H1 (cell line): ENCODE measurements around the gene OLR1. TPM values are rescaled to one million over a fixed set of nuclear protein-coding genes. Genes with fewer than 3 reads are reported as not detected.

ENCODE experiments used
- ASH2L ChIP-seq: fragments of 200-600, 300-600 bp; sonication (generic); IDR thresholded peaks from one replicate; pipeline ENCODE4 v1.7.1; 2017; ENCODE audit warnings: low read length
- FOSL1 ChIP-seq: IDR thresholded peaks from 2 replicates; pipeline ENCODE4 v1.6.1; 2011; ENCODE audit warnings: mild to moderate bottlenecking, low read depth, low read length, moderate library complexity; ENCODE audit not compliant: insufficient read depth
- PHF8 ChIP-seq: fragments of 200-600 bp; sonication (generic); conservative IDR thresholded peaks from 2 replicates; pipeline ENCODE4 v1.7.1; 2012; ENCODE audit warnings: low read depth, mild to moderate bottlenecking, inconsistent platforms, low read length, moderate library complexity
- SP1 ChIP-seq: IDR thresholded peaks from 2 replicates; pipeline ENCODE4 v1.6.1; 2011; ENCODE audit warnings: low read depth, low read length
- TEAD4 ChIP-seq: IDR thresholded peaks from 2 replicates; pipeline ENCODE4 v1.6.1; 2012; ENCODE audit warnings: low read depth, low read length, inconsistent platforms, mixed read lengths
- polyA plus RNA-seq, 7 experiments: library from polyadenylated mRNA; depleted of rRNA in 3 of 7; stranded (reverse) in 5 of 7; unstranded in 2 of 7; fragments of >200 nt in 5 of 7; fragments of 200-250 nt in 2 of 7; gene quantifications; 1 replicate in 5 of 7; 2 replicates in 1 of 7; 4 replicates in 1 of 7; pipeline versions ENCODE4 v1.2.1 to v1.2.3, GENCODE V29; 2011 to 2013; ENCODE audit warnings: missing spikeins in 2 of 7, mixed read lengths in 2 of 7
- total RNA-seq: library from RNA; stranded (reverse); fragmentation: NEBNext Ultra II Directional; extraction: Animal tissue kit (Norgen Biotek cat#: 25700); gene quantifications from 2 replicates; pipeline ENCODE4 v1.2.1, GENCODE V29; 2021
- TF ChIP-seq, protein P1 (sequence below): fragments of 300-600 bp; sonication (generic); IDR thresholded peaks from 2 replicates; pipeline ENCODE4 v1.7.1; 2012; ENCODE audit warnings: low read length, moderate library complexity, mild to moderate bottlenecking, inconsistent platforms; ENCODE audit not compliant: insufficient replicate concordance
- TF ChIP-seq, protein P2 (sequence below): IDR thresholded peaks from 2 replicates; pipeline ENCODE4 v1.6.1; 2012; ENCODE audit warnings: low read length, inconsistent platforms

The OLR1 gene
- total and polyA plus RNA-seq, 2 of the 8 experiments (the other 6 are each of a cell fraction or from before 2014, with no cell fraction given): not detected

DNA sequence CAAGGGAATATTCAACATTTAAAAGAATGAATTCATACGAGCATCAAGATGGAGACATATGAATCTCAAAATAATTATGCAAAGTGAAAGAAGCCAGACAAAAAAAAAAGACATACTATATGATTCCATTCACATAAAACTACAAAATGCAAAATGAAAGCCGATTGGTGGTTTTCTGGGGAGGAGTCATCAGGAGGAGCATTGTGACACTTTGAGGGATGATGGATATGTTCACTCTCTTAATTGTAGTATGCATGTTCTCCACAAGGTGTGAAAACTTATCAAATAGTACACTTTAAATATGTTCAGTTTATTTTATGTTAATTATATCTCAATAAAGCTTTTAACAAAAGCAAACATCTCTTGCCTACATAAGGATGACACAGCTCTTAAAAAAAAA lies 13.5 kb downstream of the OLR1 start (continued):
- TF ChIP-seq, protein P1, sequence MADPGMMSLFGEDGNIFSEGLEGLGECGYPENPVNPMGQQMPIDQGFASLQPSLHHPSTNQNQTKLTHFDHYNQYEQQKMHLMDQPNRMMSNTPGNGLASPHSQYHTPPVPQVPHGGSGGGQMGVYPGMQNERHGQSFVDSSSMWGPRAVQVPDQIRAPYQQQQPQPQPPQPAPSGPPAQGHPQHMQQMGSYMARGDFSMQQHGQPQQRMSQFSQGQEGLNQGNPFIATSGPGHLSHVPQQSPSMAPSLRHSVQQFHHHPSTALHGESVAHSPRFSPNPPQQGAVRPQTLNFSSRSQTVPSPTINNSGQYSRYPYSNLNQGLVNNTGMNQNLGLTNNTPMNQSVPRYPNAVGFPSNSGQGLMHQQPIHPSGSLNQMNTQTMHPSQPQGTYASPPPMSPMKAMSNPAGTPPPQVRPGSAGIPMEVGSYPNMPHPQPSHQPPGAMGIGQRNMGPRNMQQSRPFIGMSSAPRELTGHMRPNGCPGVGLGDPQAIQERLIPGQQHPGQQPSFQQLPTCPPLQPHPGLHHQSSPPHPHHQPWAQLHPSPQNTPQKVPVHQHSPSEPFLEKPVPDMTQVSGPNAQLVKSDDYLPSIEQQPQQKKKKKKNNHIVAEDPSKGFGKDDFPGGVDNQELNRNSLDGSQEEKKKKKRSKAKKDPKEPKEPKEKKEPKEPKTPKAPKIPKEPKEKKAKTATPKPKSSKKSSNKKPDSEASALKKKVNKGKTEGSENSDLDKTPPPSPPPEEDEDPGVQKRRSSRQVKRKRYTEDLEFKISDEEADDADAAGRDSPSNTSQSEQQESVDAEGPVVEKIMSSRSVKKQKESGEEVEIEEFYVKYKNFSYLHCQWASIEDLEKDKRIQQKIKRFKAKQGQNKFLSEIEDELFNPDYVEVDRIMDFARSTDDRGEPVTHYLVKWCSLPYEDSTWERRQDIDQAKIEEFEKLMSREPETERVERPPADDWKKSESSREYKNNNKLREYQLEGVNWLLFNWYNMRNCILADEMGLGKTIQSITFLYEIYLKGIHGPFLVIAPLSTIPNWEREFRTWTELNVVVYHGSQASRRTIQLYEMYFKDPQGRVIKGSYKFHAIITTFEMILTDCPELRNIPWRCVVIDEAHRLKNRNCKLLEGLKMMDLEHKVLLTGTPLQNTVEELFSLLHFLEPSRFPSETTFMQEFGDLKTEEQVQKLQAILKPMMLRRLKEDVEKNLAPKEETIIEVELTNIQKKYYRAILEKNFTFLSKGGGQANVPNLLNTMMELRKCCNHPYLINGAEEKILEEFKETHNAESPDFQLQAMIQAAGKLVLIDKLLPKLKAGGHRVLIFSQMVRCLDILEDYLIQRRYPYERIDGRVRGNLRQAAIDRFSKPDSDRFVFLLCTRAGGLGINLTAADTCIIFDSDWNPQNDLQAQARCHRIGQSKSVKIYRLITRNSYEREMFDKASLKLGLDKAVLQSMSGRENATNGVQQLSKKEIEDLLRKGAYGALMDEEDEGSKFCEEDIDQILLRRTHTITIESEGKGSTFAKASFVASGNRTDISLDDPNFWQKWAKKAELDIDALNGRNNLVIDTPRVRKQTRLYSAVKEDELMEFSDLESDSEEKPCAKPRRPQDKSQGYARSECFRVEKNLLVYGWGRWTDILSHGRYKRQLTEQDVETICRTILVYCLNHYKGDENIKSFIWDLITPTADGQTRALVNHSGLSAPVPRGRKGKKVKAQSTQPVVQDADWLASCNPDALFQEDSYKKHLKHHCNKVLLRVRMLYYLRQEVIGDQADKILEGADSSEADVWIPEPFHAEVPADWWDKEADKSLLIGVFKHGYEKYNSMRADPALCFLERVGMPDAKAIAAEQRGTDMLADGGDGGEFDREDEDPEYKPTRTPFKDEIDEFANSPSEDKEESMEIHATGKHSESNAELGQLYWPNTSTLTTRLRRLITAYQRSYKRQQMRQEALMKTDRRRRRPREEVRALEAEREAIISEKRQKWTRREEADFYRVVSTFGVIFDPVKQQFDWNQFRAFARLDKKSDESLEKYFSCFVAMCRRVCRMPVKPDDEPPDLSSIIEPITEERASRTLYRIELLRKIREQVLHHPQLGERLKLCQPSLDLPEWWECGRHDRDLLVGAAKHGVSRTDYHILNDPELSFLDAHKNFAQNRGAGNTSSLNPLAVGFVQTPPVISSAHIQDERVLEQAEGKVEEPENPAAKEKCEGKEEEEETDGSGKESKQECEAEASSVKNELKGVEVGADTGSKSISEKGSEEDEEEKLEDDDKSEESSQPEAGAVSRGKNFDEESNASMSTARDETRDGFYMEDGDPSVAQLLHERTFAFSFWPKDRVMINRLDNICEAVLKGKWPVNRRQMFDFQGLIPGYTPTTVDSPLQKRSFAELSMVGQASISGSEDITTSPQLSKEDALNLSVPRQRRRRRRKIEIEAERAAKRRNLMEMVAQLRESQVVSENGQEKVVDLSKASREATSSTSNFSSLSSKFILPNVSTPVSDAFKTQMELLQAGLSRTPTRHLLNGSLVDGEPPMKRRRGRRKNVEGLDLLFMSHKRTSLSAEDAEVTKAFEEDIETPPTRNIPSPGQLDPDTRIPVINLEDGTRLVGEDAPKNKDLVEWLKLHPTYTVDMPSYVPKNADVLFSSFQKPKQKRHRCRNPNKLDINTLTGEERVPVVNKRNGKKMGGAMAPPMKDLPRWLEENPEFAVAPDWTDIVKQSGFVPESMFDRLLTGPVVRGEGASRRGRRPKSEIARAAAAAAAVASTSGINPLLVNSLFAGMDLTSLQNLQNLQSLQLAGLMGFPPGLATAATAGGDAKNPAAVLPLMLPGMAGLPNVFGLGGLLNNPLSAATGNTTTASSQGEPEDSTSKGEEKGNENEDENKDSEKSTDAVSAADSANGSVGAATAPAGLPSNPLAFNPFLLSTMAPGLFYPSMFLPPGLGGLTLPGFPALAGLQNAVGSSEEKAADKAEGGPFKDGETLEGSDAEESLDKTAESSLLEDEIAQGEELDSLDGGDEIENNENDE: no peak
- TF ChIP-seq FOSL1: no peak
- TF ChIP-seq TEAD4: no peak
- no peak for TF ChIP-seq SP1
- no peak for TF ChIP-seq PHF8
- no peak for TF ChIP-seq ASH2L
- TF ChIP-seq, protein P2, sequence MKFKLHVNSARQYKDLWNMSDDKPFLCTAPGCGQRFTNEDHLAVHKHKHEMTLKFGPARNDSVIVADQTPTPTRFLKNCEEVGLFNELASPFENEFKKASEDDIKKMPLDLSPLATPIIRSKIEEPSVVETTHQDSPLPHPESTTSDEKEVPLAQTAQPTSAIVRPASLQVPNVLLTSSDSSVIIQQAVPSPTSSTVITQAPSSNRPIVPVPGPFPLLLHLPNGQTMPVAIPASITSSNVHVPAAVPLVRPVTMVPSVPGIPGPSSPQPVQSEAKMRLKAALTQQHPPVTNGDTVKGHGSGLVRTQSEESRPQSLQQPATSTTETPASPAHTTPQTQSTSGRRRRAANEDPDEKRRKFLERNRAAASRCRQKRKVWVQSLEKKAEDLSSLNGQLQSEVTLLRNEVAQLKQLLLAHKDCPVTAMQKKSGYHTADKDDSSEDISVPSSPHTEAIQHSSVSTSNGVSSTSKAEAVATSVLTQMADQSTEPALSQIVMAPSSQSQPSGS: no peak
- TF ChIP-seq, all 59 proteins: peak for 0
